Upper lobe of left lung (tissue), 6 donors: ENCODE measurements around the gene MAN1A1. TPM values are rescaled to one million over a fixed set of nuclear protein-coding genes. Genes with fewer than 3 reads are reported as not detected.

ENCODE experiments used
- ATAC-seq, 2 donors: fragments of 200-7000 bp; cut with Tn5 transposase; one replicate each; pipeline ENCODE4 v1.9.1; 2022; ENCODE audit warnings: mild to moderate bottlenecking in 2 of 2, moderate library complexity in 2 of 2; ENCODE audit not compliant: low FRiP score in 2 of 2
- DNase-seq, 2 donors: peaks; one replicate each; pipeline ENCODE4 v3.0.0-alpha.2; 2019 to 2020
- H3K27ac ChIP-seq, 4 donors: fragments of 200-600 bp; sonication (generic); one replicate each; pipeline ENCODE4 v1.5.1; 2016 to 2019
- H3K27me3 ChIP-seq, 4 donors: fragments of 200-600 bp; sonication (generic); one replicate each; pipeline ENCODE4 v1.5.1; 2017 to 2019
- H3K36me3 ChIP-seq, 4 donors: fragments of 200-600 bp; sonication (generic); one replicate each; pipeline ENCODE4 v1.5.1; 2016 to 2019
- H3K4me1 ChIP-seq, 4 donors: fragments of 200-600 bp; sonication (generic); one replicate each; pipeline ENCODE4 v1.5.1; 2018 to 2019
- H3K4me3 ChIP-seq, 4 donors: fragments of 200-600 bp; sonication (generic); one replicate each; pipeline ENCODE4 v1.5.1; 2017 to 2019; ENCODE audit warnings: mild to moderate bottlenecking in 2 of 4, moderate library complexity in 1 of 4
- H3K9me3 ChIP-seq, 4 donors: fragments of 200-600 bp; sonication (generic); one replicate each; pipeline ENCODE4 v1.5.1; 2018 to 2019
- CTCF ChIP-seq, 6 experiments: fragments of 450-650 bp in 4 of 6; fragments of 200-600 bp in 2 of 6; sonication (generic) in 2 of 6; IDR thresholded peaks; one replicate each; pipeline ENCODE4 v1.5.1; 2016 to 2019; ENCODE audit warnings: antibody characterized with exemption in 6 of 6
- EP300 ChIP-seq, 4 donors: sonication (generic); formaldehyde crosslinking; IDR thresholded peaks; one replicate each; pipeline ENCODE4 v1.5.1; 2017; ENCODE audit warnings: antibody characterized with exemption in 4 of 4, control low read depth in 2 of 4
- POLR2A ChIP-seq, 4 donors: fragments of 450-650 bp; IDR thresholded peaks; one replicate each; pipeline ENCODE4 v1.5.1; 2016 to 2017; ENCODE audit warnings: antibody characterized with exemption in 4 of 4, mild to moderate bottlenecking in 2 of 4
- POLR2AphosphoS5 ChIP-seq, 2 donors: sonication (generic); formaldehyde crosslinking; IDR thresholded peaks; one replicate each; pipeline ENCODE4 v1.5.1; 2017; ENCODE audit warnings: antibody characterized with exemption in 2 of 2
- WGBS, 2 donors: methylation state at CpG; one replicate each; pipeline ENCODE4 v1.1.5; 2017 to 2018; 5-methylcytosine and 5-hydroxymethylcytosine counted together
- total RNA-seq, 6 donors: library from RNA; depleted of rRNA in 4 of 6; stranded (reverse); fragments of >200 nt in 4 of 6; gene quantifications; one replicate each; pipeline versions ENCODE4 v1.1.0 to v1.2.1, GENCODE V29; 2016 to 2021
- donor health status: DM: no; HTN: no; CAD: no; lungs with moderate emphysema.
- donor health status: DM: no; HTN: yes; CAD: no; lungs with severe emphysema.

The MAN1A1 gene
- total RNA-seq, 6 donors from 2014 or later, result 61.8 to 98.6 (median 79.1) TPM

- H3K4me1 ChIP-seq, result peaks cover 9 to 14% (median 10%) of the 10 kb centered on the region in 4 donors
- WGBS, 2 donors, result 86 to 89% methylated on average over 5 of the region's 5 CpGs
- TF ChIP-seq POLR2AphosphoS5 (IDR thresholded peaks at IDR 0.05), result no peak
- TF ChIP-seq EP300 (IDR thresholded peaks at IDR 0.05), result no peak
- no peak for TF ChIP-seq POLR2A (IDR thresholded peaks at IDR 0.05)
- no peak for TF ChIP-seq CTCF (IDR thresholded peaks at IDR 0.05)
- no peaks in the 10 kb centered on the region for H3K27me3 ChIP-seq
- H3K9me3 ChIP-seq, result no peaks in the 10 kb centered on the region
- DNase-seq (no peak), ATAC-seq (no peak)
- H3K36me3 ChIP-seq, result peaks cover 0 to 2% (median 0%) of the 10 kb centered on the region in 4 donors
- H3K4me3 ChIP-seq, result no peak overlapping the region
- H3K27ac ChIP-seq, result peak overlapping the region in 1 of 4 donors; percentile 42
These were observed 109.1 kb downstream of the MAN1A1 start for GRCh38 chr6:119240257-119241110.

- Histone ChIP-seq H3K27me3 (no peaks in the 10 kb centered on the region), H3K36me3 (peaks cover 0 to 7% (median 0%) of the 10 kb centered on the region in 4 donors), H3K9me3 (no peaks in the 10 kb centered on the region), H3K4me1 (peaks cover 9 to 14% (median 10%) of the 10 kb centered on the region in 4 donors), H3K4me3 (no peak overlapping the region), H3K27ac (no peak overlapping the region)
- WGBS, 2 donors, result 93 to 96% methylated on average over 7 of the region's 7 CpGs
- ATAC-seq (no peak), DNase-seq (no peak)
- TF ChIP-seq POLR2A (IDR thresholded peaks at IDR 0.05), result no peak
- no peak for TF ChIP-seq POLR2AphosphoS5 (IDR thresholded peaks at IDR 0.05)
- no peak for TF ChIP-seq EP300 (IDR thresholded peaks at IDR 0.05)
- TF ChIP-seq CTCF (IDR thresholded peaks at IDR 0.05), result no peak
These were observed 112.3 kb downstream of the MAN1A1 start for GRCh38 chr6:119237177-119237715.

- Histone ChIP-seq H3K9me3 (no peaks in the 10 kb centered on the region), H3K27me3 (no peaks in the 10 kb centered on the region), H3K27ac (no peak overlapping the region), H3K4me1 (no peaks in the 10 kb centered on the region), H3K4me3 (no peak overlapping the region), H3K36me3 (peaks cover 0 to 7% (median 0%) of the 10 kb centered on the region in 4 donors)
- TF ChIP-seq CTCF (IDR thresholded peaks at IDR 0.05) (no peak), POLR2A (IDR thresholded peaks at IDR 0.05) (no peak), EP300 (IDR thresholded peaks at IDR 0.05) (no peak), POLR2AphosphoS5 (IDR thresholded peaks at IDR 0.05) (no peak)
- ATAC-seq, result no peak
- no peak for DNase-seq
- 89 to 96% methylated on average over 4 of the region's 4 CpGs for WGBS, 2 donors
These were observed 114.6 kb downstream of the MAN1A1 start for GRCh38 chr6:119234941-119235340.

GRCh38 chr6:119234457-119234856 lies 115.1 kb downstream of the MAN1A1 start:
- Histone ChIP-seq H3K4me1 (no peaks in the 10 kb centered on the region), H3K4me3 (no peak overlapping the region), H3K36me3 (peaks cover 0 to 7% (median 0%) of the 10 kb centered on the region in 4 donors), H3K27me3 (no peaks in the 10 kb centered on the region), H3K9me3 (no peaks in the 10 kb centered on the region), H3K27ac (no peak overlapping the region)
- TF ChIP-seq POLR2AphosphoS5 (IDR thresholded peaks at IDR 0.05) (no peak), EP300 (IDR thresholded peaks at IDR 0.05) (no peak), CTCF (IDR thresholded peaks at IDR 0.05) (no peak)
- DNase-seq (no peak), ATAC-seq (no peak)
- WGBS, 2 donors, result 90 to 95% methylated on average over 5 of the region's 5 CpGs
